ENCODE results near the gene TRIM24.

- TF ChIP-seq CTCF (conservative IDR thresholded peaks at IDR 0.05; ENCODE audit: low read length) (no peak), EZH2phosphoT487 (IDR thresholded peaks at IDR 0.05; ENCODE audit: borderline replicate concordance) (no peak)
Measured at GRCh38 chr7:138553805-138554204, 93.7 kb downstream of the TRIM24 start.
